ENCODE results near the gene FREY1. TPM values are rescaled to one million over a fixed set of nuclear protein-coding genes. Genes with fewer than 3 reads are reported as not detected.

FREY1 gene
- total RNA-seq, 1 experiment from 2014 or later = 1.4 TPM

DNA sequence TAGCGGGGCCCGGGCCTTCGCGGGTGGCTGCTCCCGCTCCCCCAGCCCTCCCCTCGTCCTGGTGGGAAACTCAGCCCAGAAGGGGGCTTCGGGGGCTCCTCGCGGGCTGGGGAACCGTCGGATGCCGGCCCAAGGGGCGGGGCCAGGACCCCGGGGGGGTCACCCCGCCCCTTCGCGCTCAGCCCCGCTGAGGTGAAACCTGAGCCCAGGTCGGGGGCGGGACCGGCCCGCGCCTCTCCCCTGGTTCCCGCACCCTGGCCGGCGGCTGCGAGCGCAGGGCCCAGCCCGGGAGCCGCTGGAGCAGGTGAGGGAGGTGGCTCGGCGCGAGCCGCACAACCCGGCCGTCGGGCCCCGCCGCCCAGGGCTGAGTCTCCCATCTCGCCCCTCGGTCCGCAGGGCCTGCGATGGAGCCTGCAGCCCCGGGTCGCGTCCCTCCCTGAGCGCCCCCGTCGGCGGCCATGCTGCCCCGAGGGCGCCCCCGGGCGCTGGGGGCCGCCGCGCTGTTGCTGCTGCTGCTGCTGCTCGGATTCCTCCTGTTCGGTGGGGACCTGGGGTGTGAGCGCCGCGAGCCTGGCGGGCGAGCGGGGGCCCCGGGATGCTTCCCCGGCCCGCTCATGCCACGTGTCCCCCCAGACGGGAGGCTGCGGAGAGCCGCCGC, 15.5 kb upstream of the FREY1 start, which contains the start of gene LARGE2:
Gene LARGE2, plus strand, starts transcription at position 232 of the 658 bp plus-strand sequence. Its CDS starts 227 bp downstream, at position 459.
- Histone ChIP-seq H3K4me1 (ENCODE audit: control insufficient read depth, insufficient read depth, low read length) (peaks cover 5% of the 10 kb centered on the region), H3K36me3 (ENCODE audit: control insufficient read depth, insufficient read depth, low read length) (peaks cover 4% of the 10 kb centered on the region; the same call in 1 of the 2 replicates), H3K27me3 (ENCODE audit: control insufficient read depth, insufficient read depth, low read length) (no peaks in the 10 kb centered on the region; the same call in 1 of the 2 replicates), H3K27ac (ENCODE audit: low read length) (no peak within 1 kb of the TSS), H3K4me3 (ENCODE audit: low read depth in 2 of 2, low read length in 2 of 2) (peak within 1 kb of the TSS; percentile 41 to 42), H3K9me3 (ENCODE audit: control insufficient read depth, insufficient read depth, low read depth, low read length) (no peaks in the 10 kb centered on the region)
- no peak for TF ChIP-seq REST (IDR thresholded peaks at IDR 0.05; ENCODE audit: insufficient read depth in 1 of 2, low read depth in 2 of 2, low read length in 1 of 2)
- TF ChIP-seq SIN3A (IDR thresholded peaks at IDR 0.05; ENCODE audit: borderline replicate concordance, insufficient read depth, low read depth, low read length) = no peak
- no peak for TF ChIP-seq CTCF (IDR thresholded peaks at IDR 0.05)
- no peak for TF ChIP-seq TCF7L2 (IDR thresholded peaks at IDR 0.05; ENCODE audit: low read depth, low read length)
- no peak for TF ChIP-seq POLR2AphosphoS5 (IDR thresholded peaks at IDR 0.05; ENCODE audit: low read depth, low read length)
- BruUV-seq (replicated peaks) = no TSS peak
- POLR2A ChIA-PET = interaction anchor here (0.6 kb wide), 1 partner anchor 196 kb away, joined by 3 read pairs; no protein-coding TSS in a partner anchor
- intact Hi-C loops (cut with micrococcal nuclease; ENCODE audit: unreplicated experiment) (no loop called here), in situ Hi-C loops (cut with HindIII; ENCODE audit: low pct_unique_long_range_greater_than_20kb, low sequenced_read_pairs) (no loop called here)
- ATAC-seq (peak; percentile 4; the same call in 1 of the 2 replicates), DNase-seq (ENCODE audit: low read depth, low spot score) (no peak)
- CTCF ChIA-PET = no interaction called here

DNA sequence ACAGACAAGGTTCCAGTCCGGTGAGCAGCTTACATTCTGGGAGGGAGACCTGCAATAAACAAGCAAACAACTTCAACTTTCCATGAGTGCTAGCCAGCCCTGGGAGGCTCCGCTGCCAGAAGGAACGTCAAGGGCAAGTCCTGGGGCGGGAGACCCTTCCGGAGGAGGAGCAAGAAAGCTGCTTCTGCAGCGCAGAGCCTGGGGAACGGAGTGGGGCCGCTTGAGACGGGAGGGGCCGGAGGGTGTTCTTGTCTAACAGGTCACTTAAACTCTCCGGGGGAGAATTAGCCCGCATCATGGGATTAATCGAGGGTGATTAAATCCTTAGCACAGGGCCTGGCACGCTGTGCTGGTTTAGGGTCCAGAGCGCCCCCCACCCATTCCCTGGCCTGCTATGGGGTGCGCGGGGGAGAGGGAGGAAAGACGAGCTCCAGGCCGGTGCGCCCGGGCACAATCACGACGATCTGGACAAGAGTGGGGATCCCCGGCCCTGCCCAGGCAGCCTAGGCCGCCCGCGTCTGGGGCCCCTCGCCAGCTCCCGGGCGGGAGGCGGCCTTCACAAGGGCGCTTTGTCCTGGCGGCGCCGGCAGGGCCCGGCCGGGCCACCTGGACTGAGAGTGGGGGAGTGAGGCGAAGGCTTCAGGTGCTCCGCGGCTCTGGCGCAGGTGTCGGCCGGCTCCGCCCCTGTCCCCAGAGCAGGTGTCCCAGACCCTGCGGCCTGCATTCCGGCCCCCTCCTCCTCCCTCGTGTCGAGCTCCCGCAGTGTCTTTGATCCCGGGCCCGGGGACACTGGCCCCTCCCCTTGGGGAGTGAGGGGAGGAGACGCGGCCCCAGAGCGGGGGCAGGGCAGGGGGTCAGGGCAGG, 14.7 kb upstream of the FREY1 start:
- POLR2A ChIA-PET = no interaction called here
- CTCF ChIA-PET = no interaction called here
- BruUV-seq (replicated peaks) = no TSS peak

More for the DNA sequence above, 14.7 kb upstream of the FREY1 start:
- TF ChIP-seq SIN3A (IDR thresholded peaks at IDR 0.05; ENCODE audit: borderline replicate concordance, insufficient read depth, low read depth, low read length) = no peak
- no peak for TF ChIP-seq POLR2AphosphoS5 (IDR thresholded peaks at IDR 0.05; ENCODE audit: low read depth, low read length)
- no peak for TF ChIP-seq REST (IDR thresholded peaks at IDR 0.05; ENCODE audit: insufficient read depth in 1 of 2, low read depth in 2 of 2, low read length in 1 of 2)
- TF ChIP-seq TCF7L2 (IDR thresholded peaks at IDR 0.05; ENCODE audit: low read depth, low read length) = no peak
- TF ChIP-seq CTCF (IDR thresholded peaks at IDR 0.05) = no peak
- no peak for DNase-seq (ENCODE audit: low read depth, low spot score)
- in situ Hi-C loops (cut with HindIII; ENCODE audit: low pct_unique_long_range_greater_than_20kb, low sequenced_read_pairs) = no loop called here
- no peaks in the 10 kb centered on the region for H3K9me3 ChIP-seq (ENCODE audit: control insufficient read depth, insufficient read depth, low read depth, low read length)
- no peak for ATAC-seq
- peak overlapping the region; percentile 41 to 42 for H3K4me3 ChIP-seq (ENCODE audit: low read depth in 2 of 2, low read length in 2 of 2)
- H3K36me3 ChIP-seq (ENCODE audit: control insufficient read depth, insufficient read depth, low read length) = peaks cover 8% of the 10 kb centered on the region; the same call in 1 of the 2 replicates
- H3K4me1 ChIP-seq (ENCODE audit: control insufficient read depth, insufficient read depth, low read length) = peaks cover 8% of the 10 kb centered on the region
- no peaks in the 10 kb centered on the region; the same call in 1 of the 2 replicates for H3K27me3 ChIP-seq (ENCODE audit: control insufficient read depth, insufficient read depth, low read length)
- intact Hi-C loops (cut with micrococcal nuclease; ENCODE audit: unreplicated experiment) = no loop called here
- no peak overlapping the region for H3K27ac ChIP-seq (ENCODE audit: low read length)
